GM19455 (cell line): Measurements from ENCODE around the gene AGBL1.

Experiments
- ATAC-seq: cut with Tn5 transposase; IDR thresholded peaks from one replicate; pipeline ENCODE4 v1.9.1; 2021; ENCODE audit not compliant: unreplicated experiment

AGBL1 gene

DNA sequence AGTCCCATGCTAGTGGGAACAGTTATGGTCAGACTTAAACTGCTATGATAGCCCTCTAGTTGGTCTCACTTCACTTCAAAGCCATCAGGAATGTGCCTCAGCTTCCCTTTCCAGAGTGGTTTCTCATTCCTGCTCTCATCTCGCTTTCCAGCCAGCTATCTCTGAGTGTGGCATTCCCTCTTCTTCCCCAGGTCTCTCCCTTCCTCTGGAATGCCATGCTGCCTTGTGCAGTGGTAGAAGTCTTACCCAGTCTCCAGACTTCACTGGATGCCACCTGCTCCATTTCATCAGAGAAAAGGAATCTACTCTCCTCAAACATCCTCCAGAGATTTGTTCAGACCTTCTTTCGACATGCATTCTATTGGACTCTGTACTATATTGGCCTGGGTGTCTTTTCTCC is 83.0 kb downstream of the AGBL1 start:
- no peak for ATAC-seq

- ATAC-seq, result no peak
These were observed 84.1 kb downstream of the AGBL1 start for GRCh38 chr15:86163816-86164215.

DNA sequence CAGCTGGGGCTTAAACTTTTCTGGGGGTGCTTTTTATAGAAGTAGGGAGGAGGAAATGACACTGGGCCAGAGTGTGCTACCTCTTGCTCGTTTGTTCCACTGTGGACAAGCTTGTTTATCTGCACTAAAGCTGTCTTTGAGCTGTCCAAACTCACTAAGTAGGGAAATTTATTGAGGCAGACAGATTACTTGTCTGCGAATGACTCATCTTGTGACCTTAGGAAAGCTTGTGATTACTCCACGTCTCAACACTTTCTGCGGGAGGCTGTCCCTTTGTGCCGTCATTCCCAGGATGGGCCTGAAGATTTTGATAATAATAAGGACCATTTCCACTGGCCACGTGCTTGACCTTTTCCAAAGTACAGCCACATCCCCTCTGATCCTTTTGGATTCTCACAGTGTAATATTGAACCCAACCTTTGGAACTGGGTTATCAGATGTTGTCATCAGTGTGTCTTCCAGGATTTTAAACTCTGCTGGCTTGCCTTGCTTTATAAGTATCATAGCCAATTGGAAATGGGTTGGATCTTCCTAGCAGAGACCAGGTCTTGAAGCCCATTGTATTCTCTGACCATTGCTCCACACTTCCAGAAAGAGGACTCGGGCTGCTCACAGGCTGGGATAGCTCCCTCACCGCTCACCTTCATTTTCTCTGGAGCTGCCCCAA is 84.7 kb downstream of the AGBL1 start:
- ATAC-seq, result no peak

GRCh38 chr15:86165265-86166211 is 85.9 kb downstream of the AGBL1 start:
- ATAC-seq, result no peak

GRCh38 chr15:86167841-86168240 is 88.2 kb downstream of the AGBL1 start:
- no peak for ATAC-seq

DNA sequence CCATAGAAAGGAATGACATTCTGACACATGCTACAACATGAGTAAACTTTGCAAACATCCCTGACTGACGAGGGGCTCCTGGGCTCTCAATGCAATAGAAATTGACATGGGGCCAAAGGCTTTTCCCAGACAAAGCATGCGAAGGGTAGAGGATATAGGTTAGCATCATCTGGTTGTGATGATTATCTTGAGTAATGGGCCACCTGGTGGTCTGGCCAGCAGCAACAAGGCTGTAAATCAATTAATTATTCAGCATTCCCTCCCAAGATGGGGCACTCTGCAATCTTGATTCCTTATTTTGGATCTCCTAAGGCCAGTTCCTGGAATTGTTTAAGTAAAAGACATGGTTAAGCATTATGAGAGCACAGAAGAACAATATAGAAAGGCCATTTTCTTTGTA is 99.2 kb downstream of the AGBL1 start:
- no peak for ATAC-seq

GRCh38 chr15:86183596-86184491 is 104.2 kb downstream of the AGBL1 start:
- no peak for ATAC-seq

GRCh38 chr15:86193716-86194380 is 114.2 kb downstream of the AGBL1 start:
- ATAC-seq, result no peak

DNA sequence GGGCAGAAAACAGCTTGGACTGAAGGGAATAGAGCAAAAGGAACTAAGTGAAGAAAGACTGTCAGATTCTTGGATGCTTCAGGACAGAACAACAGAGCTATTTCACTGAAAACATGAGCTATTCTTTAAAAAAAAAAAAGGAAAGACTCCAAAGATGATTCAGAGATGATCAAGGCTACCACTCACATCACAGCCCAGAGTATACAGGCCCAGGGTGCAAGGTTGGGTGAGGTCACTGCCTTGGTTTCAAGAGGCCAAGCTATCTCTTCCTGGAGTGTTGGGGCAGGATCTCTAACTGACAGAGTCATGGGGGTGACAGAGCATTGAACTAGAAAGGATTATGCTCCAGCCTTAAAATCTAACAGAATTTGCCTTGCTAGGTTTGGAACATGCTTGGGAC is 118.1 kb downstream of the AGBL1 start:
- no peak for ATAC-seq

DNA sequence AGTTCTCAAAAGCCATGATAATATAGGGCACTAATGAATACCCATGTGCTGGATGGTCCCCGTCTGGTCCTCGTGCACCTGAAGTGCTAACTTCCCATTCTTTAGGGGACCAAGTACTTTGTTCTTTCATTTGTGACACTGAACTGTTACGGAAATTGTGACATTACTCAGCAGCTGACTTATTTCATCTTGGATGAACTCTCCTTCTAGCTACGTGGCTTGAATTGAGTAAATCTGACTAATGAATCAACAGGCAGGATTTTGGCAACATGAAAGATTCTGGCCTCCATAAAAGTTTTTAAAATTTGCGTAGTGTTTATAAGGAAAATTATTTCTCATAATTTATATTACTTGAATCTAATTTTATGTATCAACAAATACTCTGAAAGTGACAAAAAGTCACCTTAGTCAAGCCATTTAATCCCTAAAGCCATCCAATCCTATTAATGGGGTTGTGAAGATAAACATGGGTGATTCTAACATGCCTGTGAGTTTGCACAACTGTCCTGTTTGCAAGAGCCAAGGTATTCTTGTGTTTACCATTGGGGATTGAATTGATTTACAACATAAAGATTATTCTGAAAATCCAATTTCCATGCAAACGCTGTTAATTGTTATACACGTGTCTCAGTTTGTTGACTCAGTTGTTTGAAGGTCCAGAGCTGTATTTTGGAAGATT is 119.9 kb downstream of the AGBL1 start:
- ATAC-seq, result no peak

- no peak for ATAC-seq
These were observed 121.8 kb downstream of the AGBL1 start for GRCh38 chr15:86201313-86202008.

GRCh38 chr15:86203462-86203861 is 123.8 kb downstream of the AGBL1 start:
- ATAC-seq, result no peak

- ATAC-seq, result no peak
These were observed 125.4 kb downstream of the AGBL1 start for GRCh38 chr15:86205096-86205495.

DNA sequence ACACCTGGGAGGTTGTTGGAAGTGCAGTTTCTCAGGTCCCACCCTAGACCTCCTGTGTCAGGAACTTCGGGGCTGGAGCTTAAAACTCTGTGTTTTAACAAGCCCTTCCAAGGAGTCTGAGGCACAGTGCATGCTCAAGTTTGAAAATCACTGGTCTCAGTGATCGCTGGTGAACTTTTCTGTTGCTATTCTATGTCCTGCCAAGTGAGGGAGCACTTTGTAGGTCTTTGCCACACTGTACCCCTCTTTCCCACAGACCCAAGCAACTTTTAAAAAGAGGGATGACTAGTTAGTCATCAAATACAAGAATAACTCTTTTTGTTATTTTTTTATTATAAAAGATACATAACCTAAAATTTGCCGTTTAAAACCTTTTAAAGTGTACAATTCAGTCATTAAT is 133.7 kb downstream of the AGBL1 start:
- no peak for ATAC-seq

- no peak for ATAC-seq
These were observed 134.2 kb downstream of the AGBL1 start for GRCh38 chr15:86213888-86214287.

DNA sequence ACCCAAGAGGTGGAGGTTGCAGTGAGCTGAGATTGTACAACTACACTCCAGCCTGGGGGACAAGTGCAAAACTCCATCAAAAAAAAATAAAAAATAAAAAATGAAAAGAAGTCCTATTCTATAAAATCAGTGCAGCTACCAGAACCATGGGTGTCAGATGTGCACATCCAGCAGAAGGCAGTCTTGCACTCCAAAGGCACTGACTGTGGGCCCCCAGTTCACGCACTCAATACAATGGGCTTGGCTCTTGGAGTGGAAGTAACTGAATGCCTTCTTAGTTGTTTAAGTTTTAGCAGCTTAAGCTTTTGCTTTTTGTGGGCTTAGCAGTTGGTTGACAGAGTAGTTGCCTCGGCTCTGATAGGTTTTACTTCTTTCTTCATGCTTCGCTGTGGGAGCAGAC is 141.4 kb downstream of the AGBL1 start:
- ATAC-seq, result no peak

GRCh38 chr15:86229306-86229705 is 149.6 kb downstream of the AGBL1 start:
- ATAC-seq, result no peak

DNA sequence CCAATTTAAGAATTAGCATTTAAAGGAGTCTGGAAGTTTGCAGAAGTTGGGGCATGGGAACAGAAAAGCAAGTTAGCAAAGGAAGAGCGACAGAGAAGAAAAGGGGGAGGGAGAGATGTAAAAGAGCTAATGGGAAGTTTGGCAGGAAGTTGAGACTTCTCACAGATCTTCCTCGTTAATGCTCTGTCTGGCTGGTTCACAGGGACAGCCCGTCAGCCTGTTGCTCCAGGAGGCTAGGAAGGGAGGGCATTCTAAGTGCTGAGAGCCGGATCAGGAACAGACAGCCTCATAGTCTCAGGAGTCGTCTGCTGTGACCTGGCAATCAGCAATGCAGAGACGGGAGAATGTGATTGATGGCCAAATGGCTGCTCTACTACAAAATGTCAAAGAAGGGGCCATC is 150.3 kb downstream of the AGBL1 start:
- ATAC-seq, result no peak

DNA sequence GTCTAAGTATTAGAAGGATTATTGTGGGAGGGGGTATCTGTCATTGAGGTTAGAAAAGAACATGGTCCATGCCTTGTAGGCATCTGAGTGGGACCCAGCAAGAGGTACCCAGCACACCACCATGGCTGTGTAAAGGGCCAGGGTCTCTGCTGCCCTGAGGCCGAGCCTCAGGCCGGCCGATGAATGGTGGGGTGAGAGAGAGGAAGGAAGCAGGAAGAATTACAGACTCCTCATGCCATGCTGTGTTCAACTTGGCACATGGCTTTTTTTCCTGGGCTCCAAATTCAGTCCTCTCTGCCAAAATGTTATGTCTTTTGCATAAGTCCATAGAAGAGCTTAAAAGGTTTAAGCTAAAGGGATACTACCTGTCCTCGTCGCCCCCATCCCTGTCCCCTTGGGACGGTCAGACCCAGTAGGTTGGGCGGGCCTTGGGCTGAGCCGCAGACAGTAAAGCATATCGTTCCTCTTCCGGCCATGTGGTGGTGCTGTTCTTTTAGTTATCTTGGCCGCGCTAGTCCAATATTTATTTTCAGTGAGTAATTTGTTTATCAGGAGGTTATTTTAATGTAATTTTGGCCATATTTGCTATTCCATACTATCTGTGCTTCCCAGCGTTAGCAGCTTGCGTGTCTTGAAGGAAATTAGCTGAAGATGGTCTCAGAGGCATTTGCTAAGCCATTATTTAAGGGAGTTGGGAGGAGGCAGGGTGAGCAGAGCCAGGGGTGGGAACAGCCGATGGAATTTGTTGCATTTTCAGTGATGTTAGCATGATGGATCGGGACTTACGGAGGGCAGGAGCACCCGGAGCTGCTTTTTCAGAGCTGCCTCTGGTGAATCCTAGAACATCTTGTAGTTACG is 152.4 kb downstream of the AGBL1 start:
- peak; percentile 57 for ATAC-seq
